Activated B cell treated with CpG ODN at 0.5 μM for 24 hours (primary cell): ENCODE data around the gene KCNC1. TPM values are rescaled to one million over a fixed set of nuclear protein-coding genes. Genes with fewer than 3 reads are reported as not detected.

Experiments
- ATAC-seq: fragments of 200-7000 bp; cut with Tn5 transposase; one replicate; pipeline ENCODE4 v1.10.0; 2021; ENCODE audit warnings: low read depth, mild to moderate bottlenecking, moderate library complexity
- CTCF ChIA-PET: fragments of 350-600 bp; sonication (Branson Sonifier 250); formaldehyde crosslinking; loops from one replicate; lab custom pipeline; 2021; ENCODE audit warnings: antibody characterized with exemption; lab: Charles Lee
- POLR2A ChIA-PET: fragments of 350-600 bp; sonication (Branson Sonifier 250); formaldehyde crosslinking; loops from one replicate; lab custom pipeline; 2021; ENCODE audit warnings: antibody characterized with exemption; lab: Charles Lee
- DNase-seq: peaks from one replicate; pipeline ENCODE4 v3.0.0; 2022
- H3K27ac Mint-ChIP-seq: one replicate; pipeline ENCODE4 v1.8.0; 2020; ENCODE audit warnings: mixed read lengths
- H3K27me3 Mint-ChIP-seq: one replicate; pipeline ENCODE4 v1.8.0; 2021; ENCODE audit warnings: mixed read lengths
- H3K36me3 Mint-ChIP-seq: one replicate; pipeline ENCODE4 v1.8.0; 2021; ENCODE audit warnings: low read depth, mixed read lengths
- H3K4me1 Mint-ChIP-seq: one replicate; pipeline ENCODE4 v1.8.0; 2021; ENCODE audit warnings: mixed read lengths
- H3K4me3 Mint-ChIP-seq: one replicate; pipeline ENCODE4 v1.8.0; 2020; ENCODE audit warnings: mild to moderate bottlenecking, mixed read lengths
- H3K9me3 Mint-ChIP-seq: one replicate; pipeline ENCODE4 v1.8.0; 2020; ENCODE audit warnings: mixed read lengths
- intact Hi-C: fragments of 100-400 bp; cut with micrococcal nuclease; formaldehyde crosslinking; loops from one replicate; pipeline ENCODE4 v1.15.1; 2024
- total RNA-seq: library from RNA; stranded (reverse); gene quantifications from 2 replicates; pipeline ENCODE4 v1.2.3, GENCODE V29; 2022
- TF ChIP-seq, protein P1 (sequence below): fragments of 200-600 bp; IDR thresholded peaks from one replicate; pipeline ENCODE4 v1.8.0; 2022; ENCODE audit warnings: antibody characterized with exemption, mild to moderate bottlenecking

The KCNC1 gene
- total RNA-seq, 1 donor from 2014 or later, result not detected

DNA sequence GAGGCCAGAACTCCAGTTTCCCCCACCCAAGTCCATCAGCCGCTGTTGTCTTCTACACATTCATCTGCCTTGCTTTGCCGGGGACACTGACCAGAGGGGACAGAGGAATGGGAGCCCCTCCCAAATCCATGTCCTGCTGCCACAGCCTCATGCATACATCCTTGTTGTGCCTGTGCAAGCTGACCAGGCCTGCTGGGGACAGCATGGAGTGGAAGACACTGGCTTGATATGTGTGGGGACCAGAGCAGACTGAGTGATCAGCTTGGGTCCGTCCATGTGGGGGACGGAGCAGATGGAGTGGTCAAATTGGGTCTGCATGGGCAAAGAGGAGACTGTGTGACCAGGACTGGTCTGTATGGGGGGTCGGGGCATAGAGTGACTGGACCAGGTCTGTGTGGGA lies 43.8 kb downstream of the KCNC1 start:
- ChIA-PET CTCF (no interaction called here), POLR2A (no interaction called here)
- Mint-ChIP-seq H3K4me3 (no peak overlapping the region), H3K4me1 (no peaks in the 10 kb centered on the region), H3K9me3 (no peaks in the 10 kb centered on the region), H3K36me3 (no peaks in the 10 kb centered on the region), H3K27ac (no peak overlapping the region), H3K27me3 (no peaks in the 10 kb centered on the region)
- intact Hi-C loops, result no loop called here
- TF ChIP-seq, protein P1, sequence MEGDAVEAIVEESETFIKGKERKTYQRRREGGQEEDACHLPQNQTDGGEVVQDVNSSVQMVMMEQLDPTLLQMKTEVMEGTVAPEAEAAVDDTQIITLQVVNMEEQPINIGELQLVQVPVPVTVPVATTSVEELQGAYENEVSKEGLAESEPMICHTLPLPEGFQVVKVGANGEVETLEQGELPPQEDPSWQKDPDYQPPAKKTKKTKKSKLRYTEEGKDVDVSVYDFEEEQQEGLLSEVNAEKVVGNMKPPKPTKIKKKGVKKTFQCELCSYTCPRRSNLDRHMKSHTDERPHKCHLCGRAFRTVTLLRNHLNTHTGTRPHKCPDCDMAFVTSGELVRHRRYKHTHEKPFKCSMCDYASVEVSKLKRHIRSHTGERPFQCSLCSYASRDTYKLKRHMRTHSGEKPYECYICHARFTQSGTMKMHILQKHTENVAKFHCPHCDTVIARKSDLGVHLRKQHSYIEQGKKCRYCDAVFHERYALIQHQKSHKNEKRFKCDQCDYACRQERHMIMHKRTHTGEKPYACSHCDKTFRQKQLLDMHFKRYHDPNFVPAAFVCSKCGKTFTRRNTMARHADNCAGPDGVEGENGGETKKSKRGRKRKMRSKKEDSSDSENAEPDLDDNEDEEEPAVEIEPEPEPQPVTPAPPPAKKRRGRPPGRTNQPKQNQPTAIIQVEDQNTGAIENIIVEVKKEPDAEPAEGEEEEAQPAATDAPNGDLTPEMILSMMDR, result no peak
- DNase-seq (no peak), ATAC-seq (no peak)

DNA sequence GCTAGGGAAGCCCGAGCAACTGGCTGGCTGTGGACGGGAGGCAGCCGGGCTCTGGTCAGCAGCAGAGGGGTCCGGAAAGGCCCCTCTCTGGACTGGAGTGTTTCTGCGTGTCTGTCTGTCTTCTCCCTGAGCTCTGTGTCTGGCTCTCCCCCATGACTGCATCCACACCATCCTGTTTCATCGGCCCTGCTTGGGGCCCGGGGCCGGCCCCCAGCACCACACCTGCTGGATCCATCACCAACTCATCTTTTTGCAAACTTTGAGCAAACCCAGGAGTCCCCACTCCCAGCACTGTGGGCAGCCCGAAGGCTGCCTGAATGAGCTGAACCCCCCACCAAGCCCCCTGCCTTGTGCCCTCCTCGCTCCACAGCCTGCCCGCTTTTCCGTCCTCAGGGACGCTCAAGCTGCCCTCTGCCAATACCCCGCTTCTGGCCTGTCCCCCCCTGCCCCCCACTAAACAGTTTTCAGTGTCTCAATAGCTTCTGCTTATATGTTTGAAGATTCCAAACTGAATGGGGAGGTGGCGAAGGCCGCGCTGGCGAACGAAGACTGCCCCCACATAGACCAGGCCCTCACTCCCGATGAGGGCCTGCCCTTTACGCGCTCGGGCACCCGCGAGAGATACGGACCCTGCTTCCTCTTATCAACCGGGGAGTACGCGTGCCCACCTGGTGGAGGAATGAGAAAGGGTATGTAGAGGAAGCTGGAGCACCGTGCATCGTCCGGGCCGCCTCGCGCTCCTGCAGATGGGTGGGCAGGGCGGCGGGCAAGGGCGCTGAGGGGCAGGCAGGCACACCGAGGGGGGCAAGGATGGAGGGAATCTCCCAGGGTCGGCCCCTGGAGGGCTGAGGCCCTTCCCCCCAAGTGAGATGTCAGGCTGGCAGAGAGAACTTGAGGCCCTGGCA lies 44.6 kb downstream of the KCNC1 start:
- no peak overlapping the region for H3K4me3 Mint-ChIP-seq
- intact Hi-C loops, result no loop called here
- ChIA-PET CTCF (no interaction called here), POLR2A (no interaction called here)
- no peaks in the 10 kb centered on the region for H3K9me3 Mint-ChIP-seq
- H3K4me1 Mint-ChIP-seq, result no peaks in the 10 kb centered on the region
- no peak for ATAC-seq
- no peak overlapping the region for H3K27ac Mint-ChIP-seq
- H3K36me3 Mint-ChIP-seq, result no peaks in the 10 kb centered on the region
- DNase-seq, result no peak
- TF ChIP-seq, protein P1, result no peak
- H3K27me3 Mint-ChIP-seq, result no peaks in the 10 kb centered on the region

DNA sequence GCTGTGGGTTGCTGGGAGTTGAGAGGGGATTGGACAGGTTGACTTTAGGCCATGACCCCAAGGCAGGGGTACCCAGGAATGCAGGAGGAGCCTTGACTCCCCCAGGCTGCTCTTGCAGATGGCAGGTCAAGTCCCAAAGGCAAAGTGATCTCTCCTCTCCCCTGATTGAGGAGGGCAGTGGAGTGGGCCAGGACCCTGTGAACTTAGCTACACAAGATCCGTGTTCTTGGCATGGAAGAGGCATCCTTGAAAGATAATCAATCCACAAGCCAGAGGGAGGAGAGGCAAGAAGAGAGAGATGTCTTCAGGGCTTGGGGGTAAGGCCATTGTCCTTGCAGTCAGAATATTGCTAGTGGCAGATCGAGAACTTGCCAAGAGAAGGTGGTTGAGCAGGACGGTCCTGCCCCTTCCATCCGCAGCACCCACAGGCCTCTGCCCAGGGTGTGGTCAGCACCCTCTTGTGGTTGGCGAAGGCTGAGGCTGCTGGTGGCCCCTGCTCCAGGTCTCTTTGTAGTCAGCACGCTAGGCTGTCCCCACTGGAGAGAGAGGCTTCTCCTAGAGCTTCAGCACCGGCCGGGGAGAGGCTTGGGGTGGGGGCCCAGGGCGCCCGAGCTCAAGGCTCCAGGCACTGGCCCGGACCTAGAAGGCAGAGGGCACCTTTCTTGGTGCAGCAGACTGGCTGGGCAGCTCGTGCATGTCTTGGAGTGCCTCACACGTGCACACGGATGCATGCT lies 45.4 kb downstream of the KCNC1 start:
- ATAC-seq (no peak), DNase-seq (no peak)
- TF ChIP-seq, protein P1, result no peak
- no peaks in the 10 kb centered on the region for H3K4me1 Mint-ChIP-seq
- CTCF ChIA-PET, result no interaction called here
- H3K9me3 Mint-ChIP-seq, result no peaks in the 10 kb centered on the region
- no peak overlapping the region for H3K27ac Mint-ChIP-seq
- H3K4me3 Mint-ChIP-seq, result no peak overlapping the region
- intact Hi-C loops, result no loop called here
- H3K36me3 Mint-ChIP-seq, result no peaks in the 10 kb centered on the region
- POLR2A ChIA-PET, result no interaction called here
- no peaks in the 10 kb centered on the region for H3K27me3 Mint-ChIP-seq

DNA sequence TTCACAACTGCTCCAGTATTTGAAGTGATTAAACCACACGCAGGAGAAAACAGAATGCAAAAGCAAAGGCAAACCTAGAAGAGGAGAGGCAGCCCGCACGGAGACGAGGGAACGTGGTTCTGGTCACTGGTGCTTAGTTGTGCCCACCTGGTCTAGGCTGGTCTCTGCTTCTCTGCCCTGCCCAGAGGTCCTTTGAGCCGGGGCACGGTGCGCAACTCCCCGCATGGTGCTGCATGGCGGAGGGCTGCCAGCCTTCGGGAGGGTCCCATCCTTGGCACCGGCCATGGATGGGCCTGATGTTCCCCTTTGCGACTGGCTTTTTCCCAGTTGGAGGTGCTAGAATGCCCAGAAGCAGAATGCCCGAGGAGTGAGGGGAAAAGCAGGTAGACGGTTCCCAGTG lies 46.1 kb downstream of the KCNC1 start:
- Mint-ChIP-seq H3K27me3 (no peaks in the 10 kb centered on the region), H3K36me3 (no peaks in the 10 kb centered on the region), H3K4me1 (no peaks in the 10 kb centered on the region), H3K4me3 (no peak overlapping the region), H3K9me3 (no peaks in the 10 kb centered on the region), H3K27ac (no peak overlapping the region)
- DNase-seq (no peak), ATAC-seq (no peak)
- ChIA-PET POLR2A (no interaction called here), CTCF (no interaction called here)
- intact Hi-C loops, result no loop called here
- TF ChIP-seq, protein P1, result no peak

DNA sequence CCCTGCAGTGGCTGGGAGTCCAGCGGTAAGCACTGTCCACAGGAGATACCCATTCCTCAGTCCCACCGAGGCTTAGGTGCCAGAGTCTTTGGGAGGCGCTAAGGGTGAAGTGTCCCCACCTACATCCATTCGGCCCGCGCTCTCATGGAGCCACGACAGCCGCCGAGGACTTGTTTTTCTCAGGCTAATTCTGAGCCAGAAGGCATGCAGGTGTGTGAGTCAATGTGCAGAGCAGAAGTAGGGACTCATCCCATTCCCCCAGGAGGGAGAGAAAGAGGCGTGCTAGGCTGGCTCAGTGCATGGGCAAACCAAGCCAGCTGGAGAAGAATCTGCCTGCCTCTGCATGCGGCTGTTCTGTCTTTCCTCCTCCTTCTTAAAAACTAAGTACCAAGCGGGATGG lies 46.6 kb downstream of the KCNC1 start:
- no peaks in the 10 kb centered on the region for H3K27me3 Mint-ChIP-seq
- ATAC-seq, result no peak
- CTCF ChIA-PET, result no interaction called here

More for the DNA sequence above, 46.6 kb downstream of the KCNC1 start:
- Mint-ChIP-seq H3K4me1 (no peaks in the 10 kb centered on the region), H3K27ac (no peak overlapping the region), H3K9me3 (no peaks in the 10 kb centered on the region), H3K4me3 (no peak overlapping the region), H3K36me3 (peaks cover 2% of the 10 kb centered on the region)
- intact Hi-C loops, result no loop called here
- POLR2A ChIA-PET, result no interaction called here
- TF ChIP-seq, protein P1, result no peak
- DNase-seq, result no peak
